ENCODE data around the gene DPP7. TPM values are rescaled to one million over a fixed set of nuclear protein-coding genes. Genes with fewer than 3 reads are reported as not detected.

The DPP7 gene
- total RNA-seq, 2 donors from 2014 or later = 165 to 188 TPM

- H3K4me1 ChIP-seq = peaks cover 0 to 42% of the 10 kb centered on the region in 2 donors
- peaks cover 16% of the 10 kb centered on the region for H3K36me3 ChIP-seq
- no peaks in the 10 kb centered on the region for H3K9me3 ChIP-seq
- no peaks in the 10 kb centered on the region for H3K27me3 ChIP-seq
- no peak for TF ChIP-seq CTCF (IDR thresholded peaks at IDR 0.05)
- H3K4me3 ChIP-seq = peak overlapping the region in 1 of 2 donors; percentile 91
- H3K27ac ChIP-seq = peak overlapping the region; percentile 82 to 97
- no peak for DNase-seq (ENCODE audit: low spot score)
Measured at GRCh38 chr9:137115394-137116026, 977 bp upstream of the DPP7 start.

GRCh38 chr9:137114220-137114612, 317 bp downstream of the DPP7 start:
- H3K9me3 ChIP-seq = no peaks in the 10 kb centered on the region
- peaks cover 28% of the 10 kb centered on the region for H3K36me3 ChIP-seq
- peaks cover 0 to 42% of the 10 kb centered on the region in 2 donors for H3K4me1 ChIP-seq
- peak overlapping the region; percentile 88 to 91 for H3K4me3 ChIP-seq
- H3K27ac ChIP-seq = peak overlapping the region; percentile 82 to 97
- TF ChIP-seq CTCF (IDR thresholded peaks at IDR 0.05) = no peak
- DNase-seq (ENCODE audit: low spot score) = no peak
- H3K27me3 ChIP-seq = no peaks in the 10 kb centered on the region

- H3K9me3 ChIP-seq = no peaks in the 10 kb centered on the region
- no peak for TF ChIP-seq CTCF (IDR thresholded peaks at IDR 0.05)
- H3K36me3 ChIP-seq = peaks cover 33% of the 10 kb centered on the region
- peak overlapping the region; percentile 88 to 91 for H3K4me3 ChIP-seq
- DNase-seq (ENCODE audit: low spot score) = no peak
- H3K27me3 ChIP-seq = no peaks in the 10 kb centered on the region
- peaks cover 0 to 42% of the 10 kb centered on the region in 2 donors for H3K4me1 ChIP-seq
- no peak overlapping the region for H3K27ac ChIP-seq
Measured at GRCh38 chr9:137113385-137114159, 961 bp downstream of the DPP7 start.

- Histone ChIP-seq H3K36me3 (peaks cover 41% of the 10 kb centered on the region), H3K27ac (no peak overlapping the region), H3K9me3 (no peaks in the 10 kb centered on the region), H3K4me3 (no peak overlapping the region), H3K4me1 (peaks cover 0 to 38% of the 10 kb centered on the region in 2 donors), H3K27me3 (no peaks in the 10 kb centered on the region)
- TF ChIP-seq CTCF (IDR thresholded peaks at IDR 0.05) = no peak
- no peak for DNase-seq (ENCODE audit: low spot score)
Measured at GRCh38 chr9:137112564-137113384, 1.8 kb downstream of the DPP7 start.

GRCh38 chr9:137111788-137112563, 2.6 kb downstream of the DPP7 start:
- no peaks in the 10 kb centered on the region for H3K27me3 ChIP-seq
- DNase-seq (ENCODE audit: low spot score) = no peak
- no peak overlapping the region for H3K4me3 ChIP-seq
- H3K9me3 ChIP-seq = no peaks in the 10 kb centered on the region
- TF ChIP-seq CTCF (IDR thresholded peaks at IDR 0.05) = no peak
- H3K4me1 ChIP-seq = peaks cover 0 to 30% of the 10 kb centered on the region in 2 donors
- peaks cover 49% of the 10 kb centered on the region for H3K36me3 ChIP-seq
- H3K27ac ChIP-seq = no peak overlapping the region
